ENCODE data around the gene HNF1A. TPM values are rescaled to one million over a fixed set of nuclear protein-coding genes. Genes with fewer than 3 reads are reported as not detected.

The HNF1A gene
- total RNA-seq, 6 experiments from 2014 or later = 9.8 to 20.5 (median 19.0) TPM

- Histone ChIP-seq H3K36me3 (peaks cover 0 to 65% (median 20%) of the 10 kb centered on the region in 4 donors), H3K9me3 (no peaks in the 10 kb centered on the region)
- WGBS (ENCODE audit: insufficient coverage, low coverage, low lambda C conversion rate, missing lambda C conversion rate) = 100% methylated on average over 1 of the region's 1 CpG
These were observed 14.6 kb downstream of the HNF1A start for GRCh38 chr12:120992989-120993388.

DNA sequence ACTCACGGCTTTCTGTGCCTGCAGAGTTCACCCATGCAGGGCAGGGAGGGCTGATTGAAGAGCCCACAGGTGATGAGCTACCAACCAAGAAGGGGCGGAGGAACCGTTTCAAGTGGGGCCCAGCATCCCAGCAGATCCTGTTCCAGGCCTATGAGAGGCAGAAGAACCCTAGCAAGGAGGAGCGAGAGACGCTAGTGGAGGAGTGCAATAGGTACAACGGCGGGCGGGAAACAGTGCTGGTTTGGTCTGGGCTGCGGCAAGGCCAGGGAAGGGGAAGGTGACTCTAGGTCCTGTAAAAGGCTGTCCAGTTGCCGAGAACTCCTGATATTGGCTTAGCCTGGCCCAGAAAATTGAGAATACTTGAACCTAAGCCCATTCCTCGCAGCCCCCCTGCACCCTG, 15.2 kb downstream of the HNF1A start:
- 87% methylated on average over 9 of the region's 11 CpGs for WGBS (ENCODE audit: insufficient coverage, low coverage, low lambda C conversion rate, missing lambda C conversion rate)
- no peak for ATAC-seq
- peak in 1 of 3 donors; percentile 25 for DNase-seq
- Histone ChIP-seq H3K27me3 (no peaks in the 10 kb centered on the region), H3K4me1 (no peaks in the 10 kb centered on the region), H3K4me3 (no peak overlapping the region), H3K36me3 (peaks cover 0 to 69% (median 23%) of the 10 kb centered on the region in 4 donors), H3K9me3 (no peaks in the 10 kb centered on the region), H3K27ac (no peak overlapping the region)
- TF ChIP-seq CTCF (IDR thresholded peaks at IDR 0.05) = no peak
- intact Hi-C loops (cut with DNase I) = loop anchor here in 1 of 2 donors (10.0 kb wide), 1 partner anchor 349 kb away; the partner anchor contains the start of gene CABP1

More at GRCh38 chr12:120992989-120993388, 14.6 kb downstream of the HNF1A start:
- no peak for TF ChIP-seq CTCF (IDR thresholded peaks at IDR 0.05)
- TF ChIP-seq POLR2A (IDR thresholded peaks at IDR 0.05) = no peak
- intact Hi-C loops (cut with DNase I) = loop anchor here in 1 of 2 donors (10.0 kb wide), 1 partner anchor 348 kb away; the partner anchor contains the start of gene CABP1
- Histone ChIP-seq H3K4me1 (no peaks in the 10 kb centered on the region), H3K4me3 (no peak overlapping the region), H3K27ac (no peak overlapping the region), H3K27me3 (no peaks in the 10 kb centered on the region)
- ATAC-seq (no peak), DNase-seq (no peak)

DNA sequence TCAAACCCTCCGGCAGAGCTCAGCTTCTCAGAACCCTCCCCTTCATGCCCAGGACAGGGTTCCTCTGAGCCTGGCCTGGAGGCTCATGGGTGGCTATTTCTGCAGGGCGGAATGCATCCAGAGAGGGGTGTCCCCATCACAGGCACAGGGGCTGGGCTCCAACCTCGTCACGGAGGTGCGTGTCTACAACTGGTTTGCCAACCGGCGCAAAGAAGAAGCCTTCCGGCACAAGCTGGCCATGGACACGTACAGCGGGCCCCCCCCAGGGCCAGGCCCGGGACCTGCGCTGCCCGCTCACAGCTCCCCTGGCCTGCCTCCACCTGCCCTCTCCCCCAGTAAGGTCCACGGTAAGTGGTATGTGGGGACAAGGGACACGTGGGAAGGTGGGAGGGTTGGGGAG, 15.7 kb downstream of the HNF1A start:
- intact Hi-C loops (cut with DNase I) = loop anchor here in 1 of 2 donors (10.0 kb wide), 1 partner anchor 349 kb away; the partner anchor contains the start of gene CABP1
- H3K4me3 ChIP-seq = no peak overlapping the region
- peaks cover 0 to 2% (median under 1%) of the 10 kb centered on the region in 4 donors for H3K4me1 ChIP-seq
- no peaks in the 10 kb centered on the region for H3K9me3 ChIP-seq
- H3K27me3 ChIP-seq = no peaks in the 10 kb centered on the region
- DNase-seq (no peak), ATAC-seq (no peak)
- peaks cover 0 to 70% (median 23%) of the 10 kb centered on the region in 4 donors for H3K36me3 ChIP-seq
- H3K27ac ChIP-seq = no peak overlapping the region
- no peak for TF ChIP-seq POLR2A (IDR thresholded peaks at IDR 0.05)
- no peak for TF ChIP-seq CTCF (IDR thresholded peaks at IDR 0.05)
- WGBS (ENCODE audit: insufficient coverage, low coverage, low lambda C conversion rate, missing lambda C conversion rate) = 67% methylated on average over 1 of the region's 15 CpGs

- Histone ChIP-seq H3K27me3 (no peaks in the 10 kb centered on the region), H3K36me3 (peaks cover 0 to 70% (median 23%) of the 10 kb centered on the region in 4 donors), H3K9me3 (no peaks in the 10 kb centered on the region), H3K4me3 (no peak overlapping the region), H3K27ac (no peak overlapping the region), H3K4me1 (peaks cover 0 to 8% (median 4%) of the 10 kb centered on the region in 4 donors)
- intact Hi-C loops (cut with DNase I) = loop anchor here in 1 of 2 donors (10.0 kb wide), 1 partner anchor 350 kb away; the partner anchor contains the start of gene CABP1
- WGBS (ENCODE audit: insufficient coverage, low coverage, low lambda C conversion rate, missing lambda C conversion rate) = 97% methylated on average over 2 of the region's 2 CpGs
- no peak for ATAC-seq
- DNase-seq = no peak
- TF ChIP-seq CTCF (IDR thresholded peaks at IDR 0.05) (no peak), POLR2A (IDR thresholded peaks at IDR 0.05) (no peak)
These were observed 16.4 kb downstream of the HNF1A start for GRCh38 chr12:120994589-120995337.

All from right lobe of liver (tissue), 6 donors.